Effector memory CD4-positive, alpha-beta T cell (primary cell): Measurements from ENCODE around the gene ZNF223.
A peak's percentile ranks its signal among the peaks of the same experiment; 100 is the strongest.

Source experiments
- DNase-seq, 3 donors: peaks; one replicate each; pipeline ENCODE4 v3.0.0-alpha.2; 2020
- H3K27ac ChIP-seq: 2 replicates; pipeline ENCODE4 v1.7.0; 2013; ENCODE audit warnings: mild to moderate bottlenecking, low read length, moderate library complexity; ENCODE audit not compliant: insufficient read depth, poor library complexity, severe bottlenecking
- H3K27me3 ChIP-seq: replicated peaks from 2 replicates; pipeline ENCODE4 v1.7.0; 2013; ENCODE audit warnings: mild to moderate bottlenecking, low read length; ENCODE audit not compliant: insufficient read depth, control insufficient read depth, poor library complexity, severe bottlenecking
- H3K36me3 ChIP-seq: 2 replicates; pipeline ENCODE4 v1.7.0; 2013; ENCODE audit warnings: mild to moderate bottlenecking, low read length, moderate library complexity; ENCODE audit not compliant: control insufficient read depth, insufficient read depth
- H3K4me1 ChIP-seq: 2 replicates; pipeline ENCODE4 v1.7.0; 2013; ENCODE audit warnings: low read length, mild to moderate bottlenecking; ENCODE audit not compliant: control insufficient read depth, insufficient read depth, poor library complexity, severe bottlenecking
- H3K4me3 ChIP-seq: 2 replicates; pipeline ENCODE4 v1.7.0; 2013; ENCODE audit warnings: low read length, low read depth, mild to moderate bottlenecking; ENCODE audit not compliant: insufficient read depth, poor library complexity, severe bottlenecking
- H3K9me3 ChIP-seq: 2 replicates; pipeline ENCODE4 v1.7.0; 2013; ENCODE audit warnings: mild to moderate bottlenecking, low read length, moderate library complexity; ENCODE audit not compliant: control insufficient read depth
- total RNA-seq, 3 donors: gene quantifications; one replicate each; lab custom pipeline; 2026; lab: John Stamatoyannopoulos, UW

ZNF223 gene
- total RNA-seq: 0.17 to 0.77 (median 0.17) reads per million in 3 donors

DNA sequence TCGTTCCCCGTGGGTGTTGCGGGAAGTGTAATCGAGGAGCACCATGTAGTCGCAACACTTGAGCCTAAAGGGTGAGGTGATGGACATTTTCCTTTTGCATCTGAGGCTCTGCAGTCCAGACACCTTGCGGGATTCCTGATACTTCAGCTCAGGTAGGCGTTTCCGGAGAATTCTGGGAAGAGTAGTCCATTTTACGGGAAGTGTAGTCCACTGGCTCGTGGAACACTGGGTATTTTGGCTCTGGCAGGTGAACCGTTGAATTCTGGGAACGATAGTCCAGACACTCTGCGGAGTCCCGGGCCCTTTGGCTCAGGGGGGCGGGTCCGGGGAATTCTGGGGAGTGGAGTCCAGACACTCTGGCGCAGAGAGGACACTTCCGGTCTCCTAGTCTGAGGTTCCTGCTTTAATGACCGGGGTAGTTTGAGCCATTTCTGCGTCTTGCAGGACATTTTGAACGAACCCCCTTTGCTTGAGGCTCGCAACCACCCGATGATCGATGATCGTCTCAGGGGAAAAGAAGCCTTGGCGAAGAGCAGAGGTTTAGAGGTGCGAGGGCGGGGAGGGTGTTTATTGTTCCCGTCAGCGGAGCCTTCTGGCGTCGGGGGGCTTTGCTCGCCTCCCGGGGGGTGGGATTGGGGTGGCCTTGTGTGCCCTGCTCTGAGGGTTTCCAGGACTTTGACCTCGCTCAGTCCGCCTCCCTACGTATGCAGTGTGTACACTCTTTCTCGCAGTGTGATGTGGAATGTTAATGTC is at the start of gene ZNF223:
TSS of gene ZNF223 (plus strand) at position 387 of the 753 bp plus-strand sequence. CDS start 3,141 bp downstream, outside the sequence.
- no peaks in the 10 kb centered on the region for H3K4me1 ChIP-seq
- H3K36me3 ChIP-seq: no peaks in the 10 kb centered on the region
- no peak within 1 kb of the TSS for H3K27ac ChIP-seq
- DNase-seq: peak; percentile 15 to 34 (median 31)
- H3K9me3 ChIP-seq: no peaks in the 10 kb centered on the region
- peak within 1 kb of the TSS; percentile 73 for H3K4me3 ChIP-seq
- no peaks in the 10 kb centered on the region for H3K27me3 ChIP-seq

DNA sequence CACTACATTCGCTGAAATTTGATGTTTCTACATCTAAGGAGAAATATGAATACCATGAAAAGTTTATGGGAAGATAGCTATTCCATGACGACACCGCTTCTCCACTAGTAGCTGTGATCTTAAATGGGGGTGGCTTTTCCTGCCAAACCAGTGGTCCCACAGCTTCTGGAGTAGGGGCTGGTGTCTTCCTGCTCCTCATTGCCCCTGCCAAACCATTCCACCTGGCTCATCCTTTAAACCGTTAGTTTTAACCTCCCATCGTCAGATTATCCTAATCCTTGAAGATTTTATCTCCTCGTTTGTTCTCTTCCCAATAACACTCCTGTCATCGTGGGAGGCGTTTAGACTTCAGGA is 49.6 kb upstream of the ZNF223 start:
- no peak overlapping the region for H3K27ac ChIP-seq

DNA sequence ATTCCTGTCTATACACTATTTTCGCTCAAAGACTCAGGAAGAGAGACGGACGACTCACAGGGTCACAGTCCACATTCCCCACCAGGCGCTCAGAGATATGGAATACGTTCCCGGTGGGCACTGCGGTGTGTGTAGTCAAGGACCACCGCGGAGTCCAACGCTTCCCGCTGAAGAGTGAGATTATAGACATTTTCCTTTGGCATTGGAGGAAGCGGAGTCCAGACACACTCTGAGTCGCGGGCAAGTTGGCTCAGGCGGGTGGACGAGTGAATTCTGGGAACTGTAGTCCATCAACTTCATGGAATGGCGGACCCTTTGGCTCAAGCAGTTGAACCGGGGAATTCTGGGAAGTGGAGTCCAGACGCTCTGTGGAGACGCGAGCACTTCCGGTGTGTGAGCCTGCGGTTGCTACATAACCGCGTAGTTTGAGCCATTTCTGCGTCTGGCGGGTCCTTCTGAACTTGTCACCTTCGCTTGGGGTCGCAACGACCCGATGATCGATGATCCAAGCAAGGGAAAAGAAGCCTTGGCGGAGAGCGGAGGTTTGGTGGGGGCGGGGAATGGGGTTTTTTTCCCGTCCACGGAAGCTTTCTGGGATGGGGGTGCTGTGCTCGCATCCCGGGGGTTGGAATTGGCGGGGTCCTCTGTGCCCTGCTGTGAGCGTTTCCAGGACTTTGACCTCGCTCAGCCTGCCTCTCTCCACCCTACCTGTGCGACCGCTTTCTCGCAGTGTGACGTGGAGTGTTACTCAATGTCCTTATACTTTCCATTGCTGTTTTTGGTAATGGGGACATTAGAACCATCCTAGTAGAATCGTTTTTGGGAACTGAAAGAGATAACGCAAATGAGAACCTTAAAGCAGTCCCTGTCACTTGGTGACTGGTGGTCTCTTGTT is 49.0 kb upstream of the ZNF223 start, which contains the start of gene ZNF230:
TSS of gene ZNF230 (plus strand) at position 392 of the 895 bp plus-strand sequence. CDS start 4,122 bp downstream, outside the sequence.
- DNase-seq: peak; percentile 71 to 74 (median 72)
- Histone ChIP-seq H3K27ac (peak within 1 kb of the TSS; percentile 61), H3K4me1 (peaks cover 10% of the 10 kb centered on the region), H3K36me3 (peaks cover 15% of the 10 kb centered on the region), H3K27me3 (no peaks in the 10 kb centered on the region), H3K4me3 (peak within 1 kb of the TSS; percentile 88), H3K9me3 (peaks cover 3% of the 10 kb centered on the region)

More for the DNA sequence above, 49.6 kb upstream of the ZNF223 start:
- peaks cover 14% of the 10 kb centered on the region for H3K36me3 ChIP-seq
- DNase-seq: no peak
- H3K27me3 ChIP-seq: no peaks in the 10 kb centered on the region
- peak overlapping the region; percentile 88 for H3K4me3 ChIP-seq
- peaks cover 10% of the 10 kb centered on the region for H3K4me1 ChIP-seq
- H3K9me3 ChIP-seq: peaks cover 4% of the 10 kb centered on the region

DNA sequence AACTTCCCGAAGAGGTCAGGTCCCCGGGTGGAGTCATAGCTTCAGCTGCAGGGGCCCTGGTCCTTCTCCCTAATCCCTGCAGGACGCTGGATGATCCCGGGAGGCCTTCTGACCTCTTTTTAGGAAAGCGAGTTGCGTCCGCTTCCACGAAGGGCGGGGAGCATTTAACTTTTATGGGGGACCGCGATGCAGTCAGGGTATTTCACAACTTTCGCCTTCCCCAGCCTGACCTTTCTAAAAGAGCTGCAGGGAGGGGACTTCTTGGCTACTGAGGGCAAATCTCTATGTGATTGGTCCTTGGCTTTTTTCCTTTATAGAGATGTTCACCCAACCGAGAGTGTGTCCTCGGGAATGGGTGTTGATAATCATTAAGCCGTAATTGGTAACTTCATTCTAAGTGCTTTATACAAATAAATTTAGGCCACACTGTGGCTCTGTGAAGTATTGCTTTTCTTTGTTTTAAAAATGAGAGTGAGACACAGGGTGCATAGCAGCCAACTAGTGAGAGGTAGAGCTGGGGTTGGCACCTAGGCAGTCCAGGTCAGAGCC is 48.3 kb upstream of the ZNF223 start:
- peaks cover 21% of the 10 kb centered on the region for H3K36me3 ChIP-seq
- no peak overlapping the region for H3K27ac ChIP-seq
- peaks cover 11% of the 10 kb centered on the region for H3K9me3 ChIP-seq
- H3K27me3 ChIP-seq: no peaks in the 10 kb centered on the region
- H3K4me3 ChIP-seq: peak overlapping the region; percentile 88
- H3K4me1 ChIP-seq: peaks cover 10% of the 10 kb centered on the region
- DNase-seq: no peak

DNA sequence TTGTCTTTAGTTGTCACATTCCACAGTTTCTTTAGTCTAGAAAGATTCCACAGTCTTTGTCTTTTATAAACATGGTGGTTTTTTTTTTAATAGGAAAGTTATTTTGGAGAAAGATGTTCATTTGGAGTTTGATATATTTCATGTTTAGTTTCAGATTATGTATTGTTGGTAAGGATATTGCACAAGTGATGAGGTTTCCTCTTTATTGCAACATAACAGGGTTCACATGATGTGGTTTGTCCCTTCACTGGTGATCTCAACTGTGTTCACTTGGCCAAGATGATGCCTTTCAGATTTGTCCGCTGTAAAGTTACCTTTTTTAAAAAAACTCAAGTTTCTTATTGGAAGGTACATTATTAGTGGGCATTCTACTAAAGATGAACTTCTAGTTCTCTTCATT is 45.9 kb upstream of the ZNF223 start:
- Histone ChIP-seq H3K4me3 (no peak overlapping the region), H3K27me3 (no peaks in the 10 kb centered on the region), H3K36me3 (peaks cover 45% of the 10 kb centered on the region), H3K4me1 (peaks cover 10% of the 10 kb centered on the region), H3K9me3 (peaks cover 27% of the 10 kb centered on the region), H3K27ac (no peak overlapping the region)
- DNase-seq: no peak

DNA sequence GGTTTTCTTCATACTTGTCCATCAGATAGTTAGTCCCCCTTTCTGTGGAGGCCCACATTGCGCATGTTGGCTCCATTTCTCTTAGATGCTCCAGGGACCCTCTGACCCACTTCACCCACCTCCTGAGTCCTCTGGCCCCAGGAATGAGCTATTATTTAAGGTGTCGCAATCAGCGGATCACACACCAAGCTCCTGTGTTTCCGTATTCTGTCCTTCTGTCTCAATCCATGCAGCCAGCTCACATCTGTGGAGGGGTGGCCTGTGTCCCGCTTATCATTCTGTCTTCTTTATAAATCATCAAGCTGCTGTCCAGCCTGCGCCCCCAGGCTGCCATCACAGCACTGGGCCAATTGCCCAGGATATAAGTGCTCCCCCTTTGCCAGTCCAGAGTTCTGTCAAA is 44.4 kb upstream of the ZNF223 start:
- peaks cover 60% of the 10 kb centered on the region for H3K36me3 ChIP-seq
- peaks cover 10% of the 10 kb centered on the region for H3K4me1 ChIP-seq
- H3K27me3 ChIP-seq: no peaks in the 10 kb centered on the region
- H3K4me3 ChIP-seq: no peak overlapping the region
- H3K9me3 ChIP-seq: peaks cover 38% of the 10 kb centered on the region
- H3K27ac ChIP-seq: no peak overlapping the region
- no peak for DNase-seq

DNA sequence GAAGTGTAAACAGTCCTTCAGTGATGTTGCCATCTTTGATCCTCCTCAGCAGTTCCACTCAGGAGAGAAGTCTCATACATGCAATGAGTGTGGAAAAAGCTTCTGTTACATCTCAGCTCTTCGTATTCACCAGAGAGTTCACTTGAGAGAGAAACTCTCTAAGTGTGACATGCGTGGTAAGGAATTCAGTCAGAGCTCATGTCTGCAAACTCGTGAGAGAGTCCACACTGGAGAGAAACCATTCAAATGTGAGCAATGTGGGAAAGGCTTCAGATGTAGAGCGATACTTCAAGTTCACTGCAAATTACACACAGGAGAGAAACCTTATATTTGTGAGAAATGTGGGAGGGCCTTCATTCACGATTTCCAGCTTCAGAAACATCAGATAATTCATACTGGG is 41.4 kb upstream of the ZNF223 start:
- peaks cover 40% of the 10 kb centered on the region for H3K9me3 ChIP-seq
- H3K36me3 ChIP-seq: peaks cover 62% of the 10 kb centered on the region
- no peaks in the 10 kb centered on the region for H3K4me1 ChIP-seq

DNA sequence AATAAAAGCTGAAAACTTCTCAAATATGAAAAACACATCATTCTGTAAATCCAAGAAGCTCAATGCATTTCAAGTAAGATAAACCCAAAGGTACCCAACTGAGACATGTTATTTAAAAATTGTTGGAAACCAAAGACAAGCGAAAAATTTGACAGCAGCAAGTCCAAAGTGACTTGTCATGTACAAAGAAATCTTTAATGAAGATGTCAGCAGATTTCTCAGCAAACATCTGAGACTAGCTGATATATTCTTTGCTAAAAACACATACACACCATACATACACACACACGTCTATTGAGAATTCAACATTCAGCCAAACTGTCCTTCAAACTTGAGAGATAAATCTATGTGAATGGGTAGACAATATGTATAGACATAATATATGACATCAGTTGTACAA is 32.3 kb upstream of the ZNF223 start:
- no peaks in the 10 kb centered on the region for H3K27me3 ChIP-seq
- H3K4me3 ChIP-seq: no peak overlapping the region
- DNase-seq: no peak
- H3K27ac ChIP-seq: no peak overlapping the region
- H3K36me3 ChIP-seq: no peaks in the 10 kb centered on the region
- H3K9me3 ChIP-seq: no peaks in the 10 kb centered on the region
- H3K4me1 ChIP-seq: no peaks in the 10 kb centered on the region

More for the DNA sequence above, 41.4 kb upstream of the ZNF223 start:
- DNase-seq: no peak
- Histone ChIP-seq H3K27me3 (no peaks in the 10 kb centered on the region), H3K4me3 (no peak overlapping the region), H3K27ac (no peak overlapping the region)

DNA sequence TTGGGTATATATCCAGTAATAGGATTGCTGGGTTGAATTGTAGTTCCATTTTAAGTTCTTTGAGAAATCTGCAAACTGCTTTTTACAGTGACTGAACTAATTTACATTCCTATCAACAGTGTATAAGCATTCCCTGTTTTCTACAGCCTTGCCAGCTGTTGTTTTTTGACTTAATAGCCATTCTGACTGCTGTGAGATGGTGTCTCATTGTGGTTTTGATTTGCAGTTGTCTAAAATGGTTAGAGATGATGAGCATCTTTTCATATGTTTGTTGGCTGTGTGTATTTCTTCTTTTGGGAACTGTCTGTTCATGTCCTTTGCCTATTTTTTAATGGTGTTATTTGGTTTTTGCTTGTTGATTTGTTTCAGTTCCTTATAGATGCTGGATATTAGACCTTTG is 30.6 kb upstream of the ZNF223 start:
- Histone ChIP-seq H3K9me3 (no peaks in the 10 kb centered on the region), H3K4me3 (no peak overlapping the region), H3K36me3 (no peaks in the 10 kb centered on the region), H3K4me1 (peaks cover 6% of the 10 kb centered on the region), H3K27me3 (no peaks in the 10 kb centered on the region), H3K27ac (no peak overlapping the region)
- no peak for DNase-seq
